Activated CD4-positive, CD25-positive, alpha-beta regulatory T cell (primary cell): ENCODE results near the gene SLC25A24.
A peak's percentile ranks its signal among the peaks of the same experiment; 100 is the strongest.
"Not testable (repeated sequence)": the region's sequence is repeated elsewhere in the genome, so short reads cannot be mapped to it uniquely, and the experiment has no call there.

Experiments used
- DNase-seq, 4 experiments: peaks; one replicate each; lab custom pipeline; 2025; lab: John Stamatoyannopoulos, UW

The SLC25A24 gene

GRCh38 chr1:108199781-108200686, at the start of gene SLC25A24:
Gene SLC25A24 (minus strand): TSS chr1:108200343. CDS start chr1:108200138, 205 bp downstream.
- DNase-seq, result peak; percentile 41 to 65 (median 50)

GRCh38 chr1:108243976-108244375, 43.8 kb upstream of the SLC25A24 start, which contains the start of gene NBPF4:
Gene NBPF4 (minus strand): TSS chr1:108244076. CDS start chr1:108243761, 315 bp downstream.
- not testable (repeated sequence) for DNase-seq

GRCh38 chr1:108239426-108239825, 39.3 kb upstream of the SLC25A24 start:
- DNase-seq, result not testable (repeated sequence)

- not testable (repeated sequence) for DNase-seq
Observed at GRCh38 chr1:108235308-108235707, 35.2 kb upstream of the SLC25A24 start.

DNA sequence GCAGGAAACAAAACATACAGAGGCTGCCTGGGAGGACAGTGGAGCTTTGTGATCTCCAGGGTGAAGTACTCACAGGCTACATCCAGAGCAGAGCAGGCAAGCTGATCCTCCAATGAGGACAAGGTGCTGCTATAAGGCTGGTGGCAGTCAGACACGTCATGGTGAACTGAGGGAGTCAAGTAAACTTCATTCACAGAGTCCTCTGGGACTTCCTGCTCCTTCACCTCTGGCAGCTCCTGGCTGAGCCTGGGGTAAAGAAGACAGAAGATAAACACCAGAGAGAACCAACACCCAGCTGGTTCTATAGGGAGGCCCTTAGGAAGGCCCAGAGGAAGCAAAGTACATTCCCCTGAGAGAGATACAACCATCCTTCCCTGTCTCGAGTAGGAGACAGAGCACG, 32.0 kb upstream of the SLC25A24 start:
- not testable (repeated sequence) for DNase-seq

- DNase-seq, result not testable (repeated sequence)
Observed at GRCh38 chr1:108229976-108230375, 29.8 kb upstream of the SLC25A24 start.

DNA sequence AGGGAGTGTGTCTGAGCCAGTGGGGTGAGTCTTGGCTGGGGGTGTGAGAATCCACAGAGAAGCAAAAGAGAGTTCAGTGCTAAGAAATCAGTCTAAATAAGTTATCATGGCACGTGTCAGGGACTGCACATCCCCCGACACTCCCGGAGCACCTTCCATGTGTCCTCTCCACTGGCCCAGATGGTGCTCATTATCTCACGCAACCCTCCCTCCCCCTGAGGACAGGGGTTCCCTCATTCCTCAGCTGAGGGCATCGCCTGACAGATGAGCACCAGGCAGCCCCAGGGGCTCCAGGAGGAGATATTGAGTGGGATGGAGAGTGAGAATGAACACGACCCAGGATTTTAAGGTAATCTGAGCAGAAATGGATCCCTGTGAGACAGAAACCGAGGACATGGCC, 27.6 kb upstream of the SLC25A24 start:
- DNase-seq, result not testable (repeated sequence)

GRCh38 chr1:108226855-108227254, 26.7 kb upstream of the SLC25A24 start:
- DNase-seq, result not testable (repeated sequence)

- not testable (repeated sequence) for DNase-seq
Observed at GRCh38 chr1:108223226-108223625, 23.1 kb upstream of the SLC25A24 start.

DNA sequence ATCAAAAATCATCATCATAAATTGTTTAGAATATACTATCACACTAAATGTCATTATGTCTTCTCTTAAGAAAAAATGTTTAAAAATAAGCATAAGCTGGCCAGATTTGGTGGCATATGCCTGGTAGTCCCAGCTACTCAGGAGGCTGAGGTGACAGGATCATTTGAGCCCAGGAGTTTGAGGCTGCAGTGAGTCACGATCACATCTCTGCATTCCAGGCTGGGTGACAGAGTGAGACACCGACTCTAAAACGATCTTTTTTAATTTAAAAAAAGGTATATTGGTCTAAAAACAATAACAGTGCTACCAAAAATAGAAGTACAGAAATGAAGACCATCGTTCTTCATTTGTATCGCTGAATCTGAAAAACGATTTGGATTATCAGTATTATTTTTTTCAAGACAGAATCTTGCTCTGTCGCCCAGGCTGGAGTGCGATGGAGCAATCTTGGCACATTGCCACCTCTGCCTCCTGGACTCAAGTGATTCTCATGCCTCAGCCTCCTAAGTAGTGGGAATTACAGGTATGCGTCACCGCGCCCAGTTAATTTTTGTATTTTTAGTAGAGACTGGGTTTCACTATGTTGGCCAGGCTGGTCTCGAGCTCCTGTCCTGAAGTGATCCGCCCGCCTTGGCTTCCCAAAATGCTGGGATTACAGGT, 17.5 kb upstream of the SLC25A24 start:
- not testable (repeated sequence) for DNase-seq

GRCh38 chr1:108217007-108217406, 16.9 kb upstream of the SLC25A24 start:
- DNase-seq, result not testable (repeated sequence)

DNA sequence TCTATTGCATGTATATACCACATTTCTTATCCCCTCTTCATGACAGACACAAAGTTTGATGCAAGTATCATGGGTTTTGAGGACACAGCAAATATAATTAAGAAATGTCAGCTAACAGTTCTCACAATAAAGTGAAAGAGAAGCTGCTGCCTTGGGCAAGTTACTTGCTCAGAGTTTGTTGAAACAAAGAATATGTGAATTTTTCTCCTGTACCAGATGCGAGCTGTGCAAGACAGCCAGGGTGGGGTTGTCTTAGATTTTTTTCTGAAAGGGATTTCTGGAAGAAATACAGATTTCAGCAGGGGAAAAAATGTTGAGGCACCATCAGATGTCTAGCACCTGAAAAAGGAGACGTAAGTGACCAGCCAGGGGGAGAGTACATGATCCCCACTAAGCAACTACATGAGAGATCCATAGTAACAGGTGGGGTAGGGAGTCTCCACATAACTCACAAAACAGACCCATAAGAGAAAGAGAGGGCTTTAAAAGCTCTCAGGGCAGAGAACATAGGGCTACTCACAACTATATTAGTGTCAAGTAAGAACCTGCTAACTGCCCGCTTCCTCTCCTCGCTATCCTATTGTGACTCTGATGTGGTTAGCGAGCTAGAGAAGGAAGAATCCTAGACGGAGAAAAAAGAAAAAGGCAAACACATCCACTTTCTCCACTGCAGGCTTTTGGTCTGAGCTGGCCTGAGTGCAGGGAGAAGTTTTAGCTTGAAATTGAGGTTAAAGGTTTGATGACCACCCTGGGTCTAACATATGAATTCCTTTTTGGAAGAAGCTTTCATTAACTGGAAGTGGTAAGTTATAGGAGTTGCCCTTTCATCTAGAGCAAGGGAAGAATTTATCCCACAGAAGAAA, 16.1 kb upstream of the SLC25A24 start:
- DNase-seq, result not testable (repeated sequence)

GRCh38 chr1:108214641-108215465, 14.7 kb upstream of the SLC25A24 start:
- not testable (repeated sequence) for DNase-seq

DNA sequence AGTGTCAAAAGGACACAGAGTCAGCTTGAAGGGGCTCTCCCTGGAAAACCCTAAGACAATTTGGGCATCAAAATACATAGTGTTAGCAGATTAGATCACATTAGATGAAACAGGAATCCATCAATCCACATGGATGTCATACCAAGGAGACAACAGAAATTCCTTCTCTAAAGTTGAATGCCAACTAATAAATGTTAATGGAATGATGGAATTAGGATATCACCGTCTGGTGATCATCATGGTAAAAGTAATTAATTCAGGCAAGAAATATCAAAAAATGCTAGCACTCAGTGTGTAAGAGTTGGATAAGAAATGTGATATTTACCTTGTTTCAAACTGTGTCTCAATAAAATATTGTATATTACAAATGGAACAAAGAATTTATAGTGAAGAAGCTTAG, 10.9 kb upstream of the SLC25A24 start:
- DNase-seq, result no peak

- no peak for DNase-seq
Observed at GRCh38 chr1:108209456-108210108, 9.4 kb upstream of the SLC25A24 start.

DNA sequence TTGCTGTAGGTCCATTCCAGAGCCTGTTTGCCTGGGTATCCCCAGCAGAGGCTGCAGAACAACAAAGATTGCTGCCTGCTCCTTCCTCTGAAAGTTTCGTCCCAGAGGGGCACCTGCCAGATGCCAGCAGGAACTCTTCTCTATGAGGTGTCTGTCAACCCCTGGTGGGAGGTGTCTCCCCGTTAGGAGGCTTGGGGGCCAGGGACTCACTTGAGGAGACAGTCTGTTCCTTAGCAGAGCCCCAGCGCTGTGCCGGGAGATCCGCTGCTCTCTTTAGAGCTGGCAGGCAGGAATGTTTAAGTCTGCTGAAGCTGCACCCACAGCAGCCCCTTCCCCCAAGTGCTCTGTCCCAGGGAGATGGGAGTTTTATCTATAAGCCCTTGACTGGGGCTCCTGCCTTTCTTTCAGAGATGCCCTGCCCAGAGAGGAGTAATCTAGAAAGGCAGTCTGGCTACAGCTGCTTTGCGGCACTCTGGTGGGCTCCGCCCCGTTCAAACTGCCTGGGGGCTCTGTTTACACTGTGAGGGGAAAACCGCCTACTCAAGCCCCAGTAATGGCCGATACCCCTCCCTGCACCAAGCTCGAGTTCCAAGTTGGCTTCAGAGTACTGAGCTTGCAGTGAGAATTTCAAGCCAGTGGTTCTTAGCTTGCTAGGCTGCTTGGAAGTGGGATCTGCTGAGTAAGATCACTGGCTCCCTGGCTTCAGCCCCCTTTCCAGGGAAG, 8.7 kb upstream of the SLC25A24 start:
- no peak for DNase-seq

GRCh38 chr1:108203582-108203981, 3.4 kb upstream of the SLC25A24 start:
- DNase-seq, result not testable (repeated sequence)

GRCh38 chr1:108201687-108202086, 1.5 kb upstream of the SLC25A24 start:
- no peak for DNase-seq

DNA sequence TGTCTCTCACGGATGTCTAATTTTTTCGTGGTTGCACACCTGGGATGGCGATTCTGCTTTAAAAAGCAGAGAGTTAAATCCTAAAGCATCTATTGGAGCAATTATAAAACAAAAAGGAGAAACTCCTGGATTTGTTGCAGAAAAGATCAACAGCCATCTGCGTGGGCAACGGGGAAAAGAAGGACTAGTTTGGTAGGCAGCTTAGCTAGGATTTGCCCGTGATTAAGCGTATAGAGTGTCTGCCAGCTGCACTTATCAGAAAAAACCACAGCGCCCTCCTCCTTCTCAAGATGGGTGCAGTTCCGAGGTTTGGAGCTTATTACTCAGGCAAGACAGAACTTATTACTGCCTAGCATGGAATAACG, 526 bp upstream of the SLC25A24 start:
- DNase-seq, result no peak

DNA sequence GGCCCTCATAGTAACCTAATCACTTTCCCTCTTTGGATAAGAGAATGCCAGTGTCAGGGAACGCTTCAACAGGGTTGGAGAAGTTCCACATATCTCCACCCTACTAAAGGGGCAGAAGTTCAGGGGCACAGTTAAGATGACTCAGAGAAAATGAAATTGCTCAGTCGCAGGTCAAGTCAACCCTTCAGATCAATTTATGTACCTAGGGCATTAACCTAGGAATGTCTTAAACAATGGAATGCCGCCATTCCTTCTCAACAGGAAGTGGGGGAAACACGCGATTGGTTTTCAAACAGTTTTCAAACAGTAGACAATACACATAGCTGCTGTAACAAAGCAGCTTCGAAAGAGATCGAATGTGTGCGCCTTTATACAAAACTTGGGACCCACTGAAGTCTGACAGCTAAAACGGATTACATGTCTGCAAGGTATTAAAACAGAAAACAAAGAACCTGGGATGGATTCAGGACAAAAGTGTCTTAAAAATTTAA, 897 bp downstream of the SLC25A24 start:
- DNase-seq, result no peak
